Chondrocyte (in vitro differentiated cells): ENCODE results near the gene UFSP1. TPM values are rescaled to one million over a fixed set of nuclear protein-coding genes. Genes with fewer than 3 reads are reported as not detected.

Experiments used
- DNase-seq: peaks from one replicate; pipeline ENCODE4 v3.0.0; 2021; ENCODE audit warnings: mixed read lengths, low spot score
- H3K27ac Mint-ChIP-seq: one replicate; pipeline ENCODE4 v1.8.0; 2021; ENCODE audit warnings: mild to moderate bottlenecking, moderate library complexity, mixed read lengths; ENCODE audit not compliant: unreplicated experiment
- H3K27me3 Mint-ChIP-seq: 2 replicates; pipeline ENCODE4 v1.8.0; 2021; ENCODE audit warnings: low read depth, mixed read lengths
- H3K36me3 Mint-ChIP-seq: 2 replicates; pipeline ENCODE4 v1.8.0; 2021; ENCODE audit warnings: low read depth, mixed read lengths
- H3K4me1 Mint-ChIP-seq: 2 replicates; pipeline ENCODE4 v1.8.0; 2021; ENCODE audit warnings: low read depth, mild to moderate bottlenecking, mixed read lengths
- H3K4me3 Mint-ChIP-seq: one replicate; pipeline ENCODE4 v1.8.0; 2021; ENCODE audit warnings: mild to moderate bottlenecking, moderate library complexity, mixed read lengths; ENCODE audit not compliant: unreplicated experiment
- H3K9me3 Mint-ChIP-seq: 2 replicates; pipeline ENCODE4 v1.8.0; 2021; ENCODE audit warnings: low read depth, mixed read lengths
- total RNA-seq: library from RNA; stranded (reverse); gene quantifications from 3 replicates; pipeline ENCODE4 v1.2.1, GENCODE V29; 2021
- TF ChIP-seq, protein P1 (sequence below): fragments of 200-600 bp; sonication (generic); IDR thresholded peaks from 2 replicates; pipeline ENCODE4 v1.5.0; 2021; ENCODE audit warnings: antibody characterized with exemption, mild to moderate bottlenecking, moderate library complexity

The UFSP1 gene
- total RNA-seq, 1 donor from 2014 or later, result 4.1 TPM

DNA sequence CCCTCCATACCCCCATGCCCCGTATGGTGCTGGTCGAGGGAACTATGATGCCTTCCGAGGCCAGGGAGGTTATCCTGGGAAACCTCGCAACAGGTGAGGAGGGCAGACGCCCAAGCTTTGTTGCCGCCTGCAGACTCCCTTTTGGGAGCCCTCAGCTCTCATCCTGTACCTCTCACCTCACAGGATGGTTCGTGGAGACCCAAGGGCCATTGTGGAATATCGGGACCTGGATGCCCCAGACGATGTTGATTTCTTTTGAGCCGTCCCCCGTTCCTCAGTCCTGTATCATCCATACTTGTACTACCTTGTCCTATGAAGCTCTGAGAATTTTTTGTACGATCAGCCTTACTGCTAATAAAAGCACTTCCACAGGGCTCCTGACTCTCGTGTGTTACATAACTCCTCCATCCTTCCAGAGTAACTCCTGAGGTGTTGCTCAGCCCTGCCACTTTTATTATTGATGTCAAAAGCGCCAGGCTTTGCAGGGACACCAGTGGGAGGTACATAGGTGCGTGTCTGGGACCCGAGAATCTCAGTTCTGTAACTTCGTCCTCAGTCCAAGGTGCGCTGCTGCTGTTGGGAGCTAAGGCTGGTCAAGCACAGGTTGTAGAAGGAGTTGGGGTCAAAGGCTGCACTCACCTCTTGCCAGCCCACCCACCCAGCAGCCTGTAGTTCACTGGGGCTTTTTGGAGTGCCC, 1.1 kb downstream of the UFSP1 start:
- Mint-ChIP-seq H3K27me3 (no peaks in the 10 kb centered on the region), H3K4me1 (peaks cover 29% of the 10 kb centered on the region)
- TF ChIP-seq, protein P1, sequence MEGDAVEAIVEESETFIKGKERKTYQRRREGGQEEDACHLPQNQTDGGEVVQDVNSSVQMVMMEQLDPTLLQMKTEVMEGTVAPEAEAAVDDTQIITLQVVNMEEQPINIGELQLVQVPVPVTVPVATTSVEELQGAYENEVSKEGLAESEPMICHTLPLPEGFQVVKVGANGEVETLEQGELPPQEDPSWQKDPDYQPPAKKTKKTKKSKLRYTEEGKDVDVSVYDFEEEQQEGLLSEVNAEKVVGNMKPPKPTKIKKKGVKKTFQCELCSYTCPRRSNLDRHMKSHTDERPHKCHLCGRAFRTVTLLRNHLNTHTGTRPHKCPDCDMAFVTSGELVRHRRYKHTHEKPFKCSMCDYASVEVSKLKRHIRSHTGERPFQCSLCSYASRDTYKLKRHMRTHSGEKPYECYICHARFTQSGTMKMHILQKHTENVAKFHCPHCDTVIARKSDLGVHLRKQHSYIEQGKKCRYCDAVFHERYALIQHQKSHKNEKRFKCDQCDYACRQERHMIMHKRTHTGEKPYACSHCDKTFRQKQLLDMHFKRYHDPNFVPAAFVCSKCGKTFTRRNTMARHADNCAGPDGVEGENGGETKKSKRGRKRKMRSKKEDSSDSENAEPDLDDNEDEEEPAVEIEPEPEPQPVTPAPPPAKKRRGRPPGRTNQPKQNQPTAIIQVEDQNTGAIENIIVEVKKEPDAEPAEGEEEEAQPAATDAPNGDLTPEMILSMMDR, result no peak

GRCh38 chr7:100887516-100888290, 1.8 kb downstream of the UFSP1 start:
- Mint-ChIP-seq H3K27me3 (no peaks in the 10 kb centered on the region), H3K27ac (peak overlapping the region; percentile 69), H3K36me3 (peaks cover 46% of the 10 kb centered on the region), H3K4me1 (peaks cover 29% of the 10 kb centered on the region), H3K9me3 (no peaks in the 10 kb centered on the region), H3K4me3 (peak overlapping the region; percentile 74)
- no peak for DNase-seq
- TF ChIP-seq, protein P1, result no peak

More for the DNA sequence above, 1.1 kb downstream of the UFSP1 start:
- Mint-ChIP-seq H3K4me3 (peak overlapping the region; percentile 74), H3K36me3 (peaks cover 41% of the 10 kb centered on the region), H3K27ac (peak overlapping the region; percentile 69), H3K9me3 (no peaks in the 10 kb centered on the region)
- no peak for DNase-seq

DNA sequence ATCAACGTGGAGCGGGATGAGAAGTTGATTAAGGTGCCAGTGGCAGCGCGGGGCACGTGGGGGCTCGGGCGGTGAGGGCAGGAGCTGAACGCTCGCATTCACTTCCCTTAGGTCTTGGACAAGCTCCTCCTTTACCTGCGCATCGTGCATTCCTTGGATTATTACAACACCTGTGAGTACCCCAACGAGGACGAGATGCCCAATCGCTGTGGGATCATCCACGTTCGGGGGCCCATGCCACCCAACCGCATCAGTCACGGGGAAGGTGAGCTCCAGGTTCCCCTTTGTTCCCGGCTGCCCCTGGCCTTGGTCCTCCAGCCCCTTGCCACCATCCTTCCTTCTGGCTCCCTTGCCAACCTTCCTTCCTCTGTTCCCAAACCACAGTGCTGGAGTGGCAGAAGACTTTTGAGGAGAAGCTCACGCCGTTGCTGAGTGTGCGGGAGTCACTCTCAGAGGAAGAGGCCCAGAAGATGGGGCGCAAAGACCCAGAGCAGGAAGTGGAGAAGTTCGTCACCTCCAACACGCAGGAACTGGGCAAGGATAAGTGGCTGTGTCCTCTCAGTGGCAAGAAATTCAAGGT, 2.5 kb downstream of the UFSP1 start:
- Mint-ChIP-seq H3K36me3 (peaks cover 48% of the 10 kb centered on the region), H3K27me3 (no peaks in the 10 kb centered on the region), H3K27ac (peak overlapping the region; percentile 54), H3K4me3 (no peak overlapping the region), H3K4me1 (peaks cover 29% of the 10 kb centered on the region), H3K9me3 (no peaks in the 10 kb centered on the region)
- no peak for DNase-seq
- TF ChIP-seq, protein P1, result no peak

DNA sequence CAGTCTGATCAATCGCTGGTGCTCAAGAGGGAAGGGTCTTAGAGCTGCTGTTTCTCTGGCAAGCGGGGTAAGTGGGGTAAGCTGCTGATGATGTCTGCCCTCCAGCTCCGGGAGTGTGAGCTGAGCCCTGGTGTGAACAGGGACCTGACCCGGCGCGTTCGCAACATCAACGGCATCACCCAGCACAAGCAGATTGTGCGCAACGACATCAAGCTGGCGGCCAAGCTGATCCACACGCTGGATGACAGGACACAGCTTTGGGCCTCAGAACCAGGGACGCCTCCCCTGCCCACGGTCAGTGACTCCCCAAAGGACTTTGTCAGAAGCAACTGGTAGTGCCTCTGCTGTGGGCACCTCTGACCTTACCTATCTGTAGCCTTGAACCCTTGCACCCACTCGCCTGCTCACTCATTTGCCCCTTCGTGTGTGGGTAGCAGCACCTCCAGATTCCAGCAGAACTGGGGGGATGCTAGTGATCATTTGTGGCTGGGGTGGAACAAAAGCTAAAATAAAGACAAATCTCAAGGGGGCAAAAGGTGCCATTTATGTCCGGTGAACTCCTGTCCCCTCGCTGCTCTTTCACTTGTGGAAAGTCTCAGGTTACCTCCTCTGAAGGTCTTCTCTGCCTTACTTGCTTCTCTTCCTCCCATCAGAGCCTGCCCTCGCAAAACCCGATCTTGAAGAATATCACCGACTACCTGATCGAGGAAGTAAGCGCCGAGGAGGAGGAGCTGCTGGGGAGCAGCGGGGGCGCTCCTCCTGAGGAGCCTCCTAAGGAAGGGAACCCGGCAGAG, 3.2 kb downstream of the UFSP1 start:
- Mint-ChIP-seq H3K27me3 (no peaks in the 10 kb centered on the region), H3K9me3 (no peaks in the 10 kb centered on the region), H3K27ac (no peak overlapping the region), H3K4me1 (peaks cover 27% of the 10 kb centered on the region), H3K4me3 (no peak overlapping the region), H3K36me3 (peaks cover 52% of the 10 kb centered on the region)
- DNase-seq, result no peak
- TF ChIP-seq, protein P1, result no peak
